ENCODE data around the gene LINC01488. TPM values are rescaled to one million over a fixed set of nuclear protein-coding genes. Genes with fewer than 3 reads are reported as not detected.
A peak's percentile ranks its signal among the peaks of the same experiment; 100 is the strongest.

The LINC01488 gene
- total and polyA plus RNA-seq, 10 of the 15 experiments (the other 5 are each of a cell fraction or from before 2014, with no cell fraction given): not detected

DNA sequence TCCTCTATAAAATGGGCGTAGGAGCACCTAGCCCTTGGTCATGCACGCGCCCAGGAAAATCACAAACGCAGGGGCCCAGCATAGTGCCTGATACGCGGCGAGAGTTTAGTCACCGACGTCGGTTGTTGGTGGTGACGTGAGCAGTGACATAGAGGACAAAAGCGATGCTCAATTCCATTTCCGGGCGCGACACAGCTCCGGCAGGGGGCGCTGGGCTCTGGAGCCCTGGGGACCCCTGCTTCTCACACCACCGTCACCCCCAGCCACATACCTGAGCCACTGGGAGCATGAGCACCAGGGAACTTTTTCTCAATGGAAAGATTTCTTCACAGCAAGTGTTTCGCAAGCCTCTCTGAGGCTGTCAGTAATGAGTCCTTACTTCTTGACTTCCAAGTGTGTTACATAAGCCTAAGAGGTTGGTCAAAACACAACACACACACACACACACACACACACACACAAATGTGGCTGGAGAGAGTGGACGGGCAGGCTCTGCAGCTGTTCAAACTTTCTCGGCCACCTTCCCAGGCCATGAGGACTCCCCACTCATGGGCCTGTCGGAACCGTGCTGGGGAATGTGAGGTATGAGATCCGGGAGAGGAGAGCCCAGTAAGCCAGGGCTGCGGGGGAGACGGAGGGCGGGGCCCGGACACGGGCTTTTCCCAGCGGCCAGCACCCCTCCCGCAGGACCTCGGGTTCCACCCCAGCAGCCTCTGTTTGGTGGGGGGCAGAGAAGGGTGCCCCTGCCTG, 36.9 kb upstream of the LINC01488 start:
- H3K4me3 ChIP-seq: no peak overlapping the region
- H3K4me1 ChIP-seq (ENCODE audit: control insufficient read depth, insufficient read depth, low read length): peaks cover 28% of the 10 kb centered on the region
- no TSS peak for BruUV-seq (replicated peaks)
- POLR2A ChIA-PET: no interaction called here
- WGBS (ENCODE audit: insufficient coverage, insufficient replicate concordance, low lambda C conversion rate, missing lambda C conversion rate): 92% methylated on average over 31 of the region's 32 CpGs
- H3K27me3 ChIP-seq (replicated peaks in 1 of 2; ENCODE audit: control insufficient read depth in 2 of 2, insufficient read depth in 2 of 2, low read length in 1 of 2): no peaks in the 10 kb centered on the region; a peak in 2 of 4 replicates
- H3K79me2 ChIP-seq (ENCODE audit: control insufficient read depth, insufficient read depth, low read length): no peaks in the 10 kb centered on the region
- no peaks in the 10 kb centered on the region for H4K20me1 ChIP-seq (ENCODE audit: control insufficient read depth, insufficient read depth)
- RAD21 ChIA-PET (ENCODE audit: unreplicated experiment): interaction anchor here (1.0 to 2.5 kb wide), 2 partner anchors 148 to 198 kb away, joined by 3 to 12 read pairs; no protein-coding TSS in a partner anchor
- in situ Hi-C loops (cut with MboI): no loop called here
- no peak overlapping the region; the same call in 1 of the 2 replicates for H3K9ac ChIP-seq (ENCODE audit: control insufficient read depth, insufficient read depth, low read length)
- no peaks in the 10 kb centered on the region for H3K9me3 ChIP-seq (replicated peaks; ENCODE audit: control insufficient read depth, insufficient read depth, low read length)
- no peaks in the 10 kb centered on the region for H3K36me3 ChIP-seq (ENCODE audit: control insufficient read depth in 2 of 2, insufficient read depth in 2 of 2, low read length in 1 of 2)
- intact Hi-C loops (cut with micrococcal nuclease; ENCODE audit: unreplicated experiment): loop anchor here (5.0 kb wide), 1 partner anchor 147 kb away; no protein-coding TSS in a partner anchor
- no peak overlapping the region for H3K27ac ChIP-seq (ENCODE audit: control insufficient read depth, insufficient read depth)
- no peak for ATAC-seq
- H2AFZ ChIP-seq (ENCODE audit: control insufficient read depth, low read depth, low read length): no peak overlapping the region
- CTCF ChIA-PET: no interaction called here
- no peak for FAIRE-seq
- H3K4me2 ChIP-seq (ENCODE audit: control insufficient read depth, insufficient read depth): no peak overlapping the region
- SMC1A ChIA-PET (ENCODE audit: uncharacterized antibody, unreplicated experiment): interaction anchor here (0.9 to 2.1 kb wide), 2 partner anchors 148 to 152 kb away, joined by 4 to 12 read pairs; no protein-coding TSS in a partner anchor
- TF ChIP-seq HCFC1 (IDR thresholded peaks at IDR 0.05; ENCODE audit: low read length) (no peak), BMI1 (IDR thresholded peaks at IDR 0.05; ENCODE audit: borderline replicate concordance) (no peak)
- TF ChIP-seq, protein P1, sequence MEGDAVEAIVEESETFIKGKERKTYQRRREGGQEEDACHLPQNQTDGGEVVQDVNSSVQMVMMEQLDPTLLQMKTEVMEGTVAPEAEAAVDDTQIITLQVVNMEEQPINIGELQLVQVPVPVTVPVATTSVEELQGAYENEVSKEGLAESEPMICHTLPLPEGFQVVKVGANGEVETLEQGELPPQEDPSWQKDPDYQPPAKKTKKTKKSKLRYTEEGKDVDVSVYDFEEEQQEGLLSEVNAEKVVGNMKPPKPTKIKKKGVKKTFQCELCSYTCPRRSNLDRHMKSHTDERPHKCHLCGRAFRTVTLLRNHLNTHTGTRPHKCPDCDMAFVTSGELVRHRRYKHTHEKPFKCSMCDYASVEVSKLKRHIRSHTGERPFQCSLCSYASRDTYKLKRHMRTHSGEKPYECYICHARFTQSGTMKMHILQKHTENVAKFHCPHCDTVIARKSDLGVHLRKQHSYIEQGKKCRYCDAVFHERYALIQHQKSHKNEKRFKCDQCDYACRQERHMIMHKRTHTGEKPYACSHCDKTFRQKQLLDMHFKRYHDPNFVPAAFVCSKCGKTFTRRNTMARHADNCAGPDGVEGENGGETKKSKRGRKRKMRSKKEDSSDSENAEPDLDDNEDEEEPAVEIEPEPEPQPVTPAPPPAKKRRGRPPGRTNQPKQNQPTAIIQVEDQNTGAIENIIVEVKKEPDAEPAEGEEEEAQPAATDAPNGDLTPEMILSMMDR (IDR thresholded peaks at IDR 0.05 in 2 of 3, conservative IDR thresholded peaks at IDR 0.05 in 1 of 3; ENCODE audit: control insufficient read depth in 2 of 3, extremely low read depth in 1 of 3, insufficient read depth in 1 of 3, low read depth in 3 of 3, low read length in 3 of 3): peak in 1 of 3 experiments; percentile 5; a peak in 1 of 6 replicates
- TF ChIP-seq, protein P2, sequence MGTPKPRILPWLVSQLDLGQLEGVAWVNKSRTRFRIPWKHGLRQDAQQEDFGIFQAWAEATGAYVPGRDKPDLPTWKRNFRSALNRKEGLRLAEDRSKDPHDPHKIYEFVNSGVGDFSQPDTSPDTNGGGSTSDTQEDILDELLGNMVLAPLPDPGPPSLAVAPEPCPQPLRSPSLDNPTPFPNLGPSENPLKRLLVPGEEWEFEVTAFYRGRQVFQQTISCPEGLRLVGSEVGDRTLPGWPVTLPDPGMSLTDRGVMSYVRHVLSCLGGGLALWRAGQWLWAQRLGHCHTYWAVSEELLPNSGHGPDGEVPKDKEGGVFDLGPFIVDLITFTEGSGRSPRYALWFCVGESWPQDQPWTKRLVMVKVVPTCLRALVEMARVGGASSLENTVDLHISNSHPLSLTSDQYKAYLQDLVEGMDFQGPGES (IDR thresholded peaks at IDR 0.05): no peak
- DNase-seq (ENCODE audit: low read depth, low spot score): no peak
